Left renal cortex interstitium (tissue), 4 donors: Measurements from ENCODE around the gene LUZP1. TPM values are rescaled to one million over a fixed set of nuclear protein-coding genes. Genes with fewer than 3 reads are reported as not detected.
A peak's percentile ranks its signal among the peaks of the same experiment; 100 is the strongest.

Experiments
- DNase-seq, 4 donors: peaks; one replicate each; pipeline ENCODE4 v3.0.0-alpha.2; 2013; ENCODE audit warnings: low read depth in 4 of 4, low spot score in 2 of 4, missing footprints in 1 of 4
- polyA plus RNA-seq, 4 donors: library from polyadenylated mRNA; unstranded; fragments of 120-200 nt; gene quantifications; one replicate each; pipeline ENCODE4 v1.2.1, GENCODE V29; 2013; ENCODE audit not compliant: insufficient read length in 4 of 4

LUZP1 gene
- polyA plus RNA-seq, 4 donors: 30.7 to 35.7 (median 32.1) TPM

- no peak for DNase-seq
Observed at GRCh38 chr1:23159963-23160877, 8.4 kb downstream of the LUZP1 start.

GRCh38 chr1:23156940-23157339 is 11.7 kb downstream of the LUZP1 start:
- no peak for DNase-seq

- DNase-seq: no peak
Observed at GRCh38 chr1:23152966-23153684, 15.5 kb downstream of the LUZP1 start.

- DNase-seq: no peak
Observed at GRCh38 chr1:23150742-23151141, 17.9 kb downstream of the LUZP1 start.

GRCh38 chr1:23150125-23150524 is 18.5 kb downstream of the LUZP1 start:
- no peak for DNase-seq

- no peak for DNase-seq
Observed at GRCh38 chr1:23149114-23149513, 19.5 kb downstream of the LUZP1 start.

GRCh38 chr1:23148084-23148483 is 20.6 kb downstream of the LUZP1 start:
- no peak for DNase-seq

GRCh38 chr1:23140940-23141596 is 27.6 kb downstream of the LUZP1 start:
- DNase-seq: no peak

- DNase-seq: no peak
Observed at GRCh38 chr1:23135268-23135667, 33.4 kb downstream of the LUZP1 start.

- no peak for DNase-seq
Observed at GRCh38 chr1:23134055-23134454, 34.6 kb downstream of the LUZP1 start.

GRCh38 chr1:23133587-23133986 is 35.1 kb downstream of the LUZP1 start:
- DNase-seq: no peak

GRCh38 chr1:23132033-23132432 is 36.6 kb downstream of the LUZP1 start:
- no peak for DNase-seq

- DNase-seq: no peak
Observed at GRCh38 chr1:23129846-23130245, 38.8 kb downstream of the LUZP1 start.

GRCh38 chr1:23126801-23127200 is 41.9 kb downstream of the LUZP1 start:
- DNase-seq: no peak

GRCh38 chr1:23126200-23126599 is 42.5 kb downstream of the LUZP1 start:
- no peak for DNase-seq

- DNase-seq: no peak
Observed at GRCh38 chr1:23125489-23125888, 43.2 kb downstream of the LUZP1 start.

- DNase-seq: no peak
Observed at GRCh38 chr1:23124259-23125026, 44.2 kb downstream of the LUZP1 start.

- no peak for DNase-seq
Observed at GRCh38 chr1:23123528-23123927, 45.1 kb downstream of the LUZP1 start.

- DNase-seq: no peak
Observed at GRCh38 chr1:23122796-23123195, 45.9 kb downstream of the LUZP1 start.

- DNase-seq: peak in 3 of 4 donors; percentile 19 to 37 (median 23)
Observed at GRCh38 chr1:23122023-23122748, 46.5 kb downstream of the LUZP1 start.
